ENCODE measurements around the gene HEXA. TPM values are rescaled to one million over a fixed set of nuclear protein-coding genes. Genes with fewer than 3 reads are reported as not detected.

Gene HEXA
- total RNA-seq, 1 donor from 2014 or later: 91.3 TPM

GRCh38 chr15:72338148-72338547, 37.7 kb downstream of the HEXA start:
- Mint-ChIP-seq H3K27me3 (no peaks in the 10 kb centered on the region), H3K36me3 (no peaks in the 10 kb centered on the region), H3K27ac (no peak overlapping the region), H3K4me1 (ENCODE audit: unreplicated experiment) (no peaks in the 10 kb centered on the region), H3K9me3 (no peaks in the 10 kb centered on the region), H3K4me3 (no peak overlapping the region)
- no peak for DNase-seq (ENCODE audit: extremely low spot score, unreplicated experiment)
- no peak for TF ChIP-seq CTCF (conservative IDR thresholded peaks at IDR 0.05)

- Mint-ChIP-seq H3K27me3 (no peaks in the 10 kb centered on the region), H3K36me3 (no peaks in the 10 kb centered on the region), H3K27ac (no peak overlapping the region), H3K4me3 (no peak overlapping the region), H3K9me3 (no peaks in the 10 kb centered on the region), H3K4me1 (ENCODE audit: unreplicated experiment) (no peaks in the 10 kb centered on the region)
- no peak for DNase-seq (ENCODE audit: extremely low spot score, unreplicated experiment)
- no peak for TF ChIP-seq CTCF (conservative IDR thresholded peaks at IDR 0.05)
These were observed 41.0 kb downstream of the HEXA start for GRCh38 chr15:72334842-72335241.

- no peak for TF ChIP-seq CTCF (conservative IDR thresholded peaks at IDR 0.05)
- H3K27ac Mint-ChIP-seq: no peak overlapping the region
- no peak overlapping the region for H3K4me3 Mint-ChIP-seq
- DNase-seq (ENCODE audit: extremely low spot score, unreplicated experiment): no peak
- peaks cover 10% of the 10 kb centered on the region for H3K36me3 Mint-ChIP-seq
- no peaks in the 10 kb centered on the region for H3K9me3 Mint-ChIP-seq
- H3K4me1 Mint-ChIP-seq (ENCODE audit: unreplicated experiment): no peaks in the 10 kb centered on the region
- no peaks in the 10 kb centered on the region for H3K27me3 Mint-ChIP-seq
These were observed 44.8 kb downstream of the HEXA start for GRCh38 chr15:72331021-72331420.

- Mint-ChIP-seq H3K4me3 (no peak overlapping the region), H3K27me3 (peaks cover 12% of the 10 kb centered on the region), H3K27ac (no peak overlapping the region), H3K36me3 (peaks cover 19% of the 10 kb centered on the region), H3K4me1 (ENCODE audit: unreplicated experiment) (peaks cover 4% of the 10 kb centered on the region), H3K9me3 (no peaks in the 10 kb centered on the region)
- no peak for DNase-seq (ENCODE audit: extremely low spot score, unreplicated experiment)
- TF ChIP-seq CTCF (conservative IDR thresholded peaks at IDR 0.05): no peak
These were observed 52.1 kb downstream of the HEXA start for GRCh38 chr15:72323752-72324151.

GRCh38 chr15:72319985-72320671, 55.7 kb downstream of the HEXA start, which contains the start of gene CELF6:
CELF6 (minus strand) TSS chr15:72320157; CDS start chr15:72319874, 283 bp downstream.
- Mint-ChIP-seq H3K4me3 (peak within 1 kb of the TSS; percentile 89), H3K27me3 (peaks cover 36% of the 10 kb centered on the region), H3K27ac (peak within 1 kb of the TSS; percentile 62), H3K9me3 (no peaks in the 10 kb centered on the region), H3K4me1 (ENCODE audit: unreplicated experiment) (peaks cover 4% of the 10 kb centered on the region), H3K36me3 (peaks cover 9% of the 10 kb centered on the region)
- no peak for TF ChIP-seq CTCF (conservative IDR thresholded peaks at IDR 0.05)
- peak; percentile 91 for DNase-seq (ENCODE audit: extremely low spot score, unreplicated experiment)
